ENCODE measurements around the gene CELF3.
"Not testable (repeated sequence)": the region's sequence is repeated elsewhere in the genome, so short reads cannot be mapped to it uniquely, and the experiment has no call there.

CELF3 gene

GRCh38 chr1:151703813-151704212 lies 12.8 kb downstream of the CELF3 start:
- no peak for DNase-seq (ENCODE audit: low spot score)

- no peak for DNase-seq (ENCODE audit: low spot score)
Observed at GRCh38 chr1:151702936-151703335, 13.7 kb downstream of the CELF3 start.

GRCh38 chr1:151701515-151701914 lies 15.1 kb downstream of the CELF3 start:
- DNase-seq (ENCODE audit: low spot score), result no peak

GRCh38 chr1:151693057-151693651 lies 23.4 kb downstream of the CELF3 start:
- no peak for DNase-seq (ENCODE audit: low spot score)

GRCh38 chr1:151692226-151692625 lies 24.4 kb downstream of the CELF3 start:
- no peak for DNase-seq (ENCODE audit: low spot score)

GRCh38 chr1:151689494-151689893 lies 27.1 kb downstream of the CELF3 start:
- no peak for DNase-seq (ENCODE audit: low spot score)

- DNase-seq (ENCODE audit: low spot score), result no peak
Observed at GRCh38 chr1:151686561-151686960, 30.0 kb downstream of the CELF3 start.

- no peak for DNase-seq (ENCODE audit: low spot score)
Observed at GRCh38 chr1:151684128-151684527, 32.5 kb downstream of the CELF3 start.

- not testable (repeated sequence) for DNase-seq (ENCODE audit: low spot score)
Observed at GRCh38 chr1:151682901-151683300, 33.7 kb downstream of the CELF3 start.

- DNase-seq (ENCODE audit: low spot score), result no peak
Observed at GRCh38 chr1:151681923-151682322, 34.7 kb downstream of the CELF3 start.

GRCh38 chr1:151680826-151681225 lies 35.8 kb downstream of the CELF3 start:
- DNase-seq (ENCODE audit: low spot score), result no peak

GRCh38 chr1:151680391-151680790 lies 36.2 kb downstream of the CELF3 start:
- no peak for DNase-seq (ENCODE audit: low spot score)

GRCh38 chr1:151673407-151673806 lies 43.2 kb downstream of the CELF3 start:
- no peak for DNase-seq (ENCODE audit: low spot score)

- not testable (repeated sequence) for DNase-seq (ENCODE audit: low spot score)
Observed at GRCh38 chr1:151670036-151670675, 46.4 kb downstream of the CELF3 start.

- DNase-seq (ENCODE audit: low spot score), result no peak
Observed at GRCh38 chr1:151668090-151668489, 48.5 kb downstream of the CELF3 start.

GRCh38 chr1:151661751-151662150 lies 54.9 kb downstream of the CELF3 start:
- no peak for DNase-seq (ENCODE audit: low spot score)

- DNase-seq (ENCODE audit: low spot score), result no peak
Observed at GRCh38 chr1:151655371-151655770, 61.2 kb downstream of the CELF3 start.

GRCh38 chr1:151653397-151653796 lies 63.2 kb downstream of the CELF3 start:
- DNase-seq (ENCODE audit: low spot score), result no peak
